ENCODE results near the gene B4GALNT3.

GRCh38 chr12:510071-510825 lies 50.5 kb downstream of the B4GALNT3 start:
- no peak for TF ChIP-seq CTCF (IDR thresholded peaks at IDR 0.05)
- TF ChIP-seq POLR2A (IDR thresholded peaks at IDR 0.05), result no peak
